Transverse colon (tissue), 4 donors: ENCODE data around the gene CHST11. TPM values are rescaled to one million over a fixed set of nuclear protein-coding genes. Genes with fewer than 3 reads are reported as not detected.

ENCODE experiments used
- DNase-seq: peaks from one replicate; pipeline ENCODE4 v3.0.0-alpha.2; 2019
- H3K27ac ChIP-seq, 4 donors: fragments of 200-600 bp; sonication (generic); 2 replicates each; pipeline ENCODE4 v1.5.1; 2016 to 2018; ENCODE audit warnings: inconsistent platforms in 4 of 4
- H3K27me3 ChIP-seq: fragments of 200-600 bp; sonication (generic); 2 replicates; pipeline ENCODE4 v1.5.1; 2017; ENCODE audit warnings: inconsistent platforms
- H3K36me3 ChIP-seq, 4 donors: fragments of 200-600 bp; sonication (generic); 2 replicates each; pipeline ENCODE4 v1.5.1; 2017 to 2019; ENCODE audit warnings: inconsistent platforms in 4 of 4
- H3K4me1 ChIP-seq, 4 donors: fragments of 200-600 bp; sonication (generic); 2 replicates each; pipeline ENCODE4 v1.5.1; 2017 to 2020; ENCODE audit warnings: inconsistent platforms in 4 of 4
- H3K4me3 ChIP-seq, 4 donors: fragments of 200-600 bp; sonication (generic); 1 replicate in 1 of 4; 2 replicates in 3 of 4; pipeline versions ENCODE4 v1.5.1 to v1.6.1; 2017 to 2019; ENCODE audit warnings: inconsistent platforms in 4 of 4
- H3K9me3 ChIP-seq, 2 donors: fragments of 200-600 bp; sonication (generic); 2 replicates each; pipeline ENCODE4 v1.5.1; 2017 to 2019; ENCODE audit warnings: inconsistent platforms in 2 of 2
- EP300 ChIP-seq: sonication (generic); formaldehyde crosslinking; IDR thresholded peaks from one replicate; pipeline ENCODE4 v1.6.1; 2017; ENCODE audit warnings: antibody characterized with exemption, low read depth
- POLR2A ChIP-seq: fragments of 450-650 bp; IDR thresholded peaks from one replicate; pipeline ENCODE4 v1.6.1; 2016; ENCODE audit warnings: antibody characterized with exemption, mild to moderate bottlenecking, moderate library complexity
- POLR2AphosphoS5 ChIP-seq, 3 donors: sonication (generic); formaldehyde crosslinking; IDR thresholded peaks; one replicate each; pipeline ENCODE4 v1.6.1; 2016; ENCODE audit warnings: antibody characterized with exemption in 3 of 3
- WGBS, 2 donors: methylation state at CpG; one replicate each; pipeline ENCODE4 v1.1.5; 2018; ENCODE audit warnings: low coverage in 1 of 2; 5-methylcytosine and 5-hydroxymethylcytosine counted together
- in situ Hi-C, 4 donors: fragments of 200-750 bp; cut with MboI; loops; one replicate each; pipeline versions ENCODE4 v1.15.0 to v1.15.1; 2017; ENCODE audit warnings: low sequenced_read_pairs in 3 of 4, low pct_ligation_motif_present in 1 of 4, low pct_unique_long_range_greater_than_20kb in 1 of 4
- intact Hi-C: fragments of 100-400 bp; cut with DNase I; formaldehyde crosslinking; loops from one replicate; pipeline ENCODE4 v1.15.1; 2023; ENCODE audit warnings: low total_unique reads
- total RNA-seq, 4 donors: library from RNA; depleted of rRNA; stranded (reverse); fragments of >200 nt; gene quantifications; one replicate each; pipeline ENCODE4 v1.1.0, GENCODE V29; 2016
- TF ChIP-seq, protein P1 (sequence below), 5 experiments: fragments of 200-600 bp in 3 of 5; fragments of 450-650 bp in 2 of 5; sonication (generic) in 3 of 5; IDR thresholded peaks; 1 replicate in 2 of 5; 2 replicates in 3 of 5; pipeline ENCODE4 v1.5.1; 2016 to 2017; ENCODE audit warnings: antibody characterized with exemption in 5 of 5, inconsistent platforms in 3 of 5, mild to moderate bottlenecking in 2 of 5, moderate library complexity in 1 of 5

The CHST11 gene
- total RNA-seq, 4 donors from 2014 or later, result 4.2 to 123 (median 31.5) TPM

DNA sequence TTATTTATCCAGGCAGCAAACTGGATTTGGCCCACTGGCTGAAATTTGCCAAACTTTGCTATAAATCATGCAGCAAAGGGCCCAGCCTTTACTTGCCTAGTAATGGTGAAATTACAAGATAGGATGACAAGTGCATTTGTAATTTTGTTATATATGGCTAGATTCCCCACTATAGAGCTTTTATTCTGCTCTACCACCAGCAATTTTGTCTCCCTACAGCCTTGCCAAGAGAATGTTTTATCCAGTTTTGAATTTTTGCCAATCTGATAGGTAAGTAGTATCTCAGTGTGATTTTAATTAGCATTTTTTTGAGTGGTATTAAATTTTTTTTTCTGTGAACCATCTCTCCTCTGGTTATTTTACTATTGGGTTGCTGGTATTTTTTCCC is 339.7 kb downstream of the CHST11 start:
- no peak overlapping the region for H3K4me3 ChIP-seq
- no peaks in the 10 kb centered on the region for H3K9me3 ChIP-seq
- TF ChIP-seq POLR2A (no peak), POLR2AphosphoS5 (IDR thresholded peaks at IDR 0.05) (no peak), EP300 (no peak)
- TF ChIP-seq, protein P1, sequence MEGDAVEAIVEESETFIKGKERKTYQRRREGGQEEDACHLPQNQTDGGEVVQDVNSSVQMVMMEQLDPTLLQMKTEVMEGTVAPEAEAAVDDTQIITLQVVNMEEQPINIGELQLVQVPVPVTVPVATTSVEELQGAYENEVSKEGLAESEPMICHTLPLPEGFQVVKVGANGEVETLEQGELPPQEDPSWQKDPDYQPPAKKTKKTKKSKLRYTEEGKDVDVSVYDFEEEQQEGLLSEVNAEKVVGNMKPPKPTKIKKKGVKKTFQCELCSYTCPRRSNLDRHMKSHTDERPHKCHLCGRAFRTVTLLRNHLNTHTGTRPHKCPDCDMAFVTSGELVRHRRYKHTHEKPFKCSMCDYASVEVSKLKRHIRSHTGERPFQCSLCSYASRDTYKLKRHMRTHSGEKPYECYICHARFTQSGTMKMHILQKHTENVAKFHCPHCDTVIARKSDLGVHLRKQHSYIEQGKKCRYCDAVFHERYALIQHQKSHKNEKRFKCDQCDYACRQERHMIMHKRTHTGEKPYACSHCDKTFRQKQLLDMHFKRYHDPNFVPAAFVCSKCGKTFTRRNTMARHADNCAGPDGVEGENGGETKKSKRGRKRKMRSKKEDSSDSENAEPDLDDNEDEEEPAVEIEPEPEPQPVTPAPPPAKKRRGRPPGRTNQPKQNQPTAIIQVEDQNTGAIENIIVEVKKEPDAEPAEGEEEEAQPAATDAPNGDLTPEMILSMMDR (IDR thresholded peaks at IDR 0.05), result no peak
- H3K36me3 ChIP-seq, result no peaks in the 10 kb centered on the region
- in situ Hi-C loops, result no loop called here
- no peak overlapping the region for H3K27ac ChIP-seq
- intact Hi-C loops, result no loop called here
- DNase-seq, result no peak
- H3K27me3 ChIP-seq, result no peaks in the 10 kb centered on the region
- H3K4me1 ChIP-seq, result peaks cover 0 to 11% (median 0%) of the 10 kb centered on the region in 4 donors

DNA sequence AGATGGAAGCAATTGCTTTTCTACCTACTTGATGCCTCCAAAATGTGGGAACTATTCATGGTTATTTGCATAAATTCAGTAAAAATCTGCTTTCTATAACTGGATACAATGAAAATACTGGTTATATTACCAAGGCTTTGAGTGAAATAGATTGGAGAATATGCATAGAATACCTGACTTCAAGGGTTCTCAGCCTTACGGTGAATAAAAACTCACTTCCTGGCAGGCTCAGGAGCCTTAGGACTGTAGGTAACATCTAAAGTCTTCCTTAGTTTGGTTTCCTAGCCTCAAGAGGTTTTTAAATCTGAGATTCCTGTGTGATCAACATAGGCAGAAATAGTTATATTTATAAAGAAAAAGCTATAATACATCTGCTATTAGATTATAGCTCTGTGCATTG is 342.7 kb downstream of the CHST11 start:
- 98 to 100% methylated on average over 1 of the region's 1 CpG for WGBS, 2 donors
- TF ChIP-seq POLR2AphosphoS5 (IDR thresholded peaks at IDR 0.05), result no peak
- in situ Hi-C loops (no loop called here), intact Hi-C loops (no loop called here)
- DNase-seq, result no peak
- H3K27me3 ChIP-seq, result no peaks in the 10 kb centered on the region
- H3K27ac ChIP-seq, result no peak overlapping the region
- no peaks in the 10 kb centered on the region for H3K36me3 ChIP-seq
- no peaks in the 10 kb centered on the region for H3K9me3 ChIP-seq
- H3K4me3 ChIP-seq, result no peak overlapping the region
- H3K4me1 ChIP-seq, result no peaks in the 10 kb centered on the region

DNA sequence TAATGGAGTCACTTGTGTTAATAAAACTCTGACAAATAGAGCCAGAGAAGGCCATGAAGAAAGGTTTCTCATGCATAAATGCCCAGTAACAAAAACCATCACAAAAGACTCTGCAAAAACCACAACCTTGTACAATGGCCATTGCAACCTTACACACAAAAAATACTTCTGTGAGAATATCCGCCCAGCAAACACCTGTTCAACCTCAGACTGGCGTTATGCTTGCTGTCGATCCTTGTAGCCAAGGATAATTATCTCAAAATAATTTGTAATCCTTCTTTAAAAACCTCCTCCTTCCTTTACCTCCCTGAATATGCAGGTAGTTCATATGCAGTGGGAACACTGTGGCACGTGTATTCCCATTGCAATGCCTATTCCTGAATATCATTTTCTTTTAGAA is 344.3 kb downstream of the CHST11 start:
- intact Hi-C loops, result no loop called here
- Histone ChIP-seq H3K36me3 (no peaks in the 10 kb centered on the region), H3K9me3 (no peaks in the 10 kb centered on the region), H3K27me3 (no peaks in the 10 kb centered on the region), H3K4me3 (no peak overlapping the region), H3K4me1 (no peaks in the 10 kb centered on the region), H3K27ac (no peak overlapping the region)
- no peak for DNase-seq
- 76 to 87% methylated on average over 4 of the region's 4 CpGs for WGBS, 2 donors
- in situ Hi-C loops, result no loop called here
- no peak for TF ChIP-seq POLR2AphosphoS5 (IDR thresholded peaks at IDR 0.05)
- TF ChIP-seq POLR2A, result no peak
- TF ChIP-seq, protein P1 (IDR thresholded peaks at IDR 0.05), result no peak
- TF ChIP-seq EP300, result no peak

DNA sequence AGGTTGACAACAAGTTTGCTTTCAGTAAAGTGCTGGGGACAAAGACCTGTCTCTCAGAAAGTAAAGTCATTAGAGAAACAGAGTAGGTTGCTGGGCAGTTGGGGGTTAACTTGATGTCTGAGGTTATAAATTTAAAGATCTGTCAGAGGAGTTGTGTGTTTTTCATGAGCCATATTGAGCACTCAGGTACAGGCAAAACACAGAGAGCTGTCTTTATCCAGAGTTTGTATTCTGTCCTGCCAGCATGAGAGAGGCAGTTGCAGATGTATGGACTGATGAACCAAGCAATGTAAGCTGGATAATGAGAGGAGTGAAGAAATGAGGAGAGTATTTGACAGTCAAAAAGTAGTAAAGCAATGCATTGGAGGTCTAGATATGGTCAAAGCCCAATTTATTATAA is 344.7 kb downstream of the CHST11 start:
- DNase-seq, result no peak
- Histone ChIP-seq H3K27me3 (no peaks in the 10 kb centered on the region), H3K4me3 (no peak overlapping the region), H3K4me1 (no peaks in the 10 kb centered on the region), H3K27ac (no peak overlapping the region), H3K9me3 (no peaks in the 10 kb centered on the region), H3K36me3 (no peaks in the 10 kb centered on the region)
- in situ Hi-C loops (no loop called here), intact Hi-C loops (no loop called here)
- TF ChIP-seq, protein P1 (IDR thresholded peaks at IDR 0.05), result no peak
- TF ChIP-seq EP300, result no peak
- TF ChIP-seq POLR2A, result no peak
- no peak for TF ChIP-seq POLR2AphosphoS5 (IDR thresholded peaks at IDR 0.05)

DNA sequence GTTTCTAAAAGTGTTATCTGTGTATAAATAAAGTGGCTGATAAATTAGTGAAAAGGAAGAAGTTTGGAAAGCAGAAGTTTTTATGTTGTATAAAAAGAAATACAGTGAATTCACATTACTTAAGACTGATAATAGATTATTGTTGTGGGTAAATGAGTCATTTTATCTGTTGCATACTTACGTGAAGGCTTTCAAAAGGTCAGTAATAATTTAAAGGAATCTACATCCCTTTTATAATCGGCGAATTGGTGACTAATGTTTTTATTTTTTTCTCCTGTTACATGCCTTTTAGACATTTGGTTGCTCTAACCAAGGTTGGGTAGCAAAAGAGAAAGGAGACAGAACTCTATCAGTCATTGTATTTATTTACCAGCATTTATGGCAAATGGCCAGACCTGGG is 345.5 kb downstream of the CHST11 start:
- in situ Hi-C loops (no loop called here), intact Hi-C loops (no loop called here)
- WGBS, 2 donors, result 72 to 77% methylated on average over 3 of the region's 3 CpGs
- no peaks in the 10 kb centered on the region for H3K9me3 ChIP-seq
- H3K4me3 ChIP-seq, result no peak overlapping the region
- no peak for TF ChIP-seq POLR2AphosphoS5 (IDR thresholded peaks at IDR 0.05)
- TF ChIP-seq POLR2A, result no peak
- TF ChIP-seq, protein P1 (IDR thresholded peaks at IDR 0.05), result no peak
- TF ChIP-seq EP300, result no peak
- H3K27me3 ChIP-seq, result no peaks in the 10 kb centered on the region
- H3K4me1 ChIP-seq, result no peaks in the 10 kb centered on the region
- no peaks in the 10 kb centered on the region for H3K36me3 ChIP-seq
- no peak for DNase-seq
- H3K27ac ChIP-seq, result no peak overlapping the region
